Skeletal muscle satellite cell (primary cell): Measurements from ENCODE around the gene CD22.

Experiments
- H3K27me3 ChIP-seq: 2 replicates; pipeline ENCODE4 v1.7.0; 2013; ENCODE audit warnings: low read length; ENCODE audit not compliant: control insufficient read depth, insufficient read depth
- H3K36me3 ChIP-seq: 2 replicates; pipeline ENCODE4 v1.7.0; 2013; ENCODE audit warnings: mild to moderate bottlenecking, control low read depth, low read length; ENCODE audit not compliant: insufficient read depth
- H3K4me1 ChIP-seq: 2 replicates; pipeline ENCODE4 v1.7.0; 2013; ENCODE audit warnings: low read length; ENCODE audit not compliant: control insufficient read depth, insufficient read depth
- H3K4me2 ChIP-seq: 2 replicates; pipeline ENCODE4 v1.7.0; 2013; ENCODE audit warnings: mild to moderate bottlenecking, low read length
- H3K4me3 ChIP-seq: 2 replicates; pipeline ENCODE4 v1.7.0; 2013; ENCODE audit warnings: low read length
- H3K9ac ChIP-seq: 2 replicates; pipeline ENCODE4 v1.7.0; 2013; ENCODE audit warnings: mild to moderate bottlenecking, low read depth, low read length, moderate library complexity
- H3K9me3 ChIP-seq: replicated peaks from 2 replicates; pipeline ENCODE4 v1.7.0; 2013; ENCODE audit warnings: mild to moderate bottlenecking, control low read depth, low read length

Gene CD22

GRCh38 chr19:35290381-35291127 is 38.4 kb upstream of the CD22 start:
- no peak overlapping the region for H3K9ac ChIP-seq
- H3K36me3 ChIP-seq, result no peaks in the 10 kb centered on the region
- H3K9me3 ChIP-seq, result no peaks in the 10 kb centered on the region
- H3K27me3 ChIP-seq, result peaks cover 51% of the 10 kb centered on the region
- H3K4me2 ChIP-seq, result no peak overlapping the region
- no peaks in the 10 kb centered on the region for H3K4me1 ChIP-seq
- no peak overlapping the region for H3K4me3 ChIP-seq

GRCh38 chr19:35291259-35291658 is 37.7 kb upstream of the CD22 start:
- Histone ChIP-seq H3K9me3 (no peaks in the 10 kb centered on the region), H3K36me3 (no peaks in the 10 kb centered on the region), H3K9ac (no peak overlapping the region), H3K4me1 (no peaks in the 10 kb centered on the region), H3K4me3 (no peak overlapping the region), H3K4me2 (no peak overlapping the region), H3K27me3 (peaks cover 58% of the 10 kb centered on the region)

DNA sequence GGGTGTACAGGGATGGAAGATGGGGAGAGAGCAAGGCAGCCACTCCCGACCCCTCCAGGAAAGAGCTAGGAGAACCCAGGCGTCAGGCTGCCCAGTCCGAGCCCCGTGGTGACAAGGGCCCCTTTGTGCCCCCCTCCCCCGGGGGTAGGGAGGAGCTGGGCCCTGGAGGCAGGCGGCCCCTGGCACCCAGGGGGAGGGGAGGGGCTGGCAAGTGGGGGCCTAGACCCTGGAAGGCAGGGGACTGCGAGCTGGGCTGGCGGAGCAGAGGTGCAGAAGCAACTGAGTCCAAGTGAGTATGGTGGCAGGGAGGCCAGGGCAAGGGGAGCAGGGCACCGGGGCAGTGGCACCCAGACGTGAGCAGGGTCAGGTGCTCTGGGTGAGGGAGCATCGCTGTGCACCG is 37.1 kb upstream of the CD22 start, which contains the start of gene MAG:
Gene MAG (plus strand): TSS at position 246 of the 400 bp plus-strand sequence. CDS start 3,248 bp downstream, outside the sequence.
- Histone ChIP-seq H3K36me3 (no peaks in the 10 kb centered on the region), H3K4me2 (no peak within 1 kb of the TSS), H3K27me3 (peaks cover 58% of the 10 kb centered on the region), H3K9me3 (no peaks in the 10 kb centered on the region), H3K9ac (no peak within 1 kb of the TSS), H3K4me1 (no peaks in the 10 kb centered on the region), H3K4me3 (no peak within 1 kb of the TSS)

- no peak overlapping the region for H3K9ac ChIP-seq
- peaks cover 56% of the 10 kb centered on the region for H3K27me3 ChIP-seq
- no peak overlapping the region for H3K4me2 ChIP-seq
- no peaks in the 10 kb centered on the region for H3K36me3 ChIP-seq
- no peaks in the 10 kb centered on the region for H3K9me3 ChIP-seq
- H3K4me1 ChIP-seq, result no peaks in the 10 kb centered on the region
- H3K4me3 ChIP-seq, result no peak overlapping the region
These were observed 36.3 kb upstream of the CD22 start for GRCh38 chr19:35292421-35293362.

DNA sequence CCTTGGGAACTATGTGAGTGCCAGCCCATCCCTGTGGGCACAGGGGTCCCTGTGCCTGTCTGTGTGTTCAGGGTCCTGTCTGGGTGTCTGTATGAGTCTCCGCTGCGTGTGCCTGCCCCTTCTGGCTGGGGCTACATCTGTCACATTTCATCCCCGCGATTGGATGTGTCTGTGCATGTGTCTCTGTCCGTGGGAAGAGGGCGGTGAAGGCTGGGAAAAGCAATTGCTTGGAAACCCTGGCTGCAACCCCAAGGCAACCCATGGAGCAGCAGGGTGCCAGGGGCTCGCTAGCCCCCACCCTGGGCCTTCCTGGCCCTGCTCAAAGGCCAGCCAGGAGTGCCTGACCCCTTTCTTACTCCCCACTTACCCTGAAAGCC is 35.6 kb upstream of the CD22 start:
- Histone ChIP-seq H3K9ac (no peak overlapping the region), H3K4me1 (no peaks in the 10 kb centered on the region), H3K4me3 (no peak overlapping the region), H3K27me3 (peaks cover 56% of the 10 kb centered on the region), H3K9me3 (no peaks in the 10 kb centered on the region), H3K4me2 (no peak overlapping the region), H3K36me3 (no peaks in the 10 kb centered on the region)

DNA sequence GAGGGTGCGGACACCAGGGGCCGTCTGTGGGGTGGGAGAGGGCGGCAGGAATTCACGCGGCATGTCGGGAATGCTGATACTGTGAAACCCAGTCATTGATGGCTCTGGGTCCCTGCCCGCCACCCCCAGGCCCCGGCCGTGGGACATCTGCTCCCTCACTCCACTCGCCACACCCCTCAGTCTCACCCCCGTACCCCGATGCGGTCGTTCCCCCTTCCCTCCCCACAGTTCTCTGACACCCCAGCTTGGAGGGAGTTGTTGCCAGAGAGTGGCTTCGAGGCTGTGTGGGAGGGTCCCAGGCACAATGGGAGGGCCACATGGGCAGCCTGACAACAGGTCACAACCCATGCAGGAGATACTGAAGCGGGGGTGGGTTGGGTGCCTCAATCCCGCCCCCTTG is 35.2 kb upstream of the CD22 start:
- Histone ChIP-seq H3K9ac (no peak overlapping the region), H3K9me3 (no peaks in the 10 kb centered on the region), H3K36me3 (no peaks in the 10 kb centered on the region), H3K27me3 (peaks cover 56% of the 10 kb centered on the region), H3K4me3 (no peak overlapping the region), H3K4me1 (no peaks in the 10 kb centered on the region), H3K4me2 (no peak overlapping the region)

- Histone ChIP-seq H3K4me3 (no peak overlapping the region), H3K4me2 (no peak overlapping the region), H3K9ac (no peak overlapping the region), H3K4me1 (no peaks in the 10 kb centered on the region), H3K27me3 (peaks cover 56% of the 10 kb centered on the region), H3K36me3 (no peaks in the 10 kb centered on the region), H3K9me3 (no peaks in the 10 kb centered on the region)
These were observed 34.7 kb upstream of the CD22 start for GRCh38 chr19:35294328-35294727.

- H3K27me3 ChIP-seq, result peaks cover 55% of the 10 kb centered on the region
- H3K4me2 ChIP-seq, result no peak overlapping the region
- no peak overlapping the region for H3K4me3 ChIP-seq
- no peaks in the 10 kb centered on the region for H3K4me1 ChIP-seq
- no peak overlapping the region for H3K9ac ChIP-seq
- no peaks in the 10 kb centered on the region for H3K36me3 ChIP-seq
- H3K9me3 ChIP-seq, result no peaks in the 10 kb centered on the region
These were observed 33.9 kb upstream of the CD22 start for GRCh38 chr19:35294859-35295791.

- no peaks in the 10 kb centered on the region for H3K9me3 ChIP-seq
- no peak overlapping the region for H3K4me3 ChIP-seq
- no peaks in the 10 kb centered on the region for H3K4me1 ChIP-seq
These were observed 33.1 kb upstream of the CD22 start for GRCh38 chr19:35295792-35296462.

DNA sequence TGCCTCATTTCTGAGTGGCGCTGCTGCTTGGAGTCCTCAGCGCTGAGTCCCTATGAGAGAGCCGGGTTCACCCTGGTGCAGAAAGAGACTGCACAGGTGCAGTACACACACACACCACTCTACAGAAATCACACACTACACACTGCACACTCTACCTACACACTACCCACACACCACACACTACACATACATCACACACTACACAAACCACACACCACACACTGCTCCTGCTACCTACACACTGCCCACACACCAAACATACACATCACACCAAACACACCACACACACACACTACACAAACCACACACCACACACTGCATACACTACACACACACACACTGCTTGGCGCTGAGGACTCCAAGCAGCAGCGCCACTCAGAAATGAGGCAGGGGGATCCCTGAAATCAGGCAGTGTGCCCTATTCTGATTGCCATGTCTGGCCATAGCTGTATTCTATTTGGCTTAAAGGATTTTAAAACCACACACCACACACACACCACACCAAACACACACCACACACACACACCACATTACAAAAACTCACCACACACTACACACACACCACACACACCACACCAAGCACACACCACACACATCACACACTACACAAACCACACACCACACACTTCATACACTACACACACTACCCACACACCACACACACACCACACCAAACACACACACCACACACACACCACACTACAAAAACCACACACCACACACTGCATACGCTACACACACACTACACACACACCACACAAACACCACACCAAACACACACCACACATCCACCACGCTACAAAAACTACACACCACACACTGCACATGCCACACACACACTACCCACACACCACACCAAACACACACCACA is 32.1 kb upstream of the CD22 start:
- no peaks in the 10 kb centered on the region for H3K4me1 ChIP-seq
- H3K9me3 ChIP-seq, result no peaks in the 10 kb centered on the region
- H3K9ac ChIP-seq, result no peak overlapping the region
- H3K27me3 ChIP-seq, result peaks cover 44% of the 10 kb centered on the region
- H3K4me2 ChIP-seq, result no peak overlapping the region
- H3K4me3 ChIP-seq, result no peak overlapping the region
- no peaks in the 10 kb centered on the region for H3K36me3 ChIP-seq

More at GRCh38 chr19:35295792-35296462, 33.1 kb upstream of the CD22 start:
- no peak overlapping the region for H3K9ac ChIP-seq
- H3K27me3 ChIP-seq, result peaks cover 53% of the 10 kb centered on the region
- H3K4me2 ChIP-seq, result no peak overlapping the region
- H3K36me3 ChIP-seq, result no peaks in the 10 kb centered on the region
